Caco-2 (cell line): ENCODE measurements around the gene LRMDA. TPM values are rescaled to one million over a fixed set of nuclear protein-coding genes. Genes with fewer than 3 reads are reported as not detected.

Experiments
- BruUV-seq: library from RNA; stranded (reverse); fragments of 400-500 nt; replicated peaks from 2 replicates; lab custom pipeline; 2021; lab: Mats Ljungman, UMichigan
- CTCF ChIA-PET: fragments of 300-600 bp; sonication (Branson Sonifier 250); formaldehyde crosslinking; loops from one replicate; lab custom pipeline; 2022; ENCODE audit warnings: antibody characterized with exemption; lab: Charles Lee
- POLR2A ChIA-PET: fragments of 300-600 bp; sonication (Branson Sonifier 250); formaldehyde crosslinking; loops from one replicate; lab custom pipeline; 2022; ENCODE audit warnings: antibody characterized with exemption; lab: Charles Lee
- DNase-seq, 2 experiments: peaks; one replicate each; pipeline versions ENCODE4 v3.0.0 to v3.0.0-alpha.2; 2020 to 2022
- H3K27me3 ChIP-seq: replicated peaks from 2 replicates; pipeline ENCODE4 v1.6.0; 2011; ENCODE audit warnings: low read length; ENCODE audit not compliant: control insufficient read depth, insufficient read depth
- H3K36me3 ChIP-seq: 2 replicates; pipeline ENCODE4 v1.5.1; 2011; ENCODE audit warnings: low read length; ENCODE audit not compliant: control insufficient read depth, insufficient read depth
- H3K4me1 ChIP-seq: fragments of 250-450 bp; sonication (Bioruptor Pico); 2 replicates; pipeline ENCODE4 v1.5.1; 2020; ENCODE audit warnings: mild to moderate bottlenecking
- H3K4me3 ChIP-seq: 2 replicates; pipeline ENCODE4 v1.5.1; 2011; ENCODE audit warnings: low read depth, mild to moderate bottlenecking, control low read depth, low read length
- H3K9me3 ChIP-seq: fragments of 250-450 bp; sonication (Bioruptor Pico); 2 replicates; pipeline ENCODE4 v1.5.1; 2020; ENCODE audit warnings: mild to moderate bottlenecking, moderate library complexity
- H3K27ac Mint-ChIP-seq: one replicate; pipeline ENCODE4 v1.8.0; 2022; ENCODE audit warnings: mixed read lengths; ENCODE audit not compliant: unreplicated experiment
- H3K27me3 Mint-ChIP-seq: one replicate; pipeline ENCODE4 v1.8.0; 2022; ENCODE audit warnings: mixed read lengths; ENCODE audit not compliant: insufficient read depth, unreplicated experiment
- H3K36me3 Mint-ChIP-seq: one replicate; pipeline ENCODE4 v1.8.0; 2022; ENCODE audit warnings: mild to moderate bottlenecking, mixed read lengths; ENCODE audit not compliant: insufficient read depth, unreplicated experiment
- H3K4me1 Mint-ChIP-seq: one replicate; pipeline ENCODE4 v1.8.0; 2022; ENCODE audit warnings: low read depth, mixed read lengths; ENCODE audit not compliant: unreplicated experiment
- H3K4me3 Mint-ChIP-seq: one replicate; pipeline ENCODE4 v1.8.0; 2022; ENCODE audit warnings: mild to moderate bottlenecking, moderate library complexity, mixed read lengths; ENCODE audit not compliant: unreplicated experiment
- H3K9me3 Mint-ChIP-seq: one replicate; pipeline ENCODE4 v1.8.0; 2022; ENCODE audit warnings: mixed read lengths; ENCODE audit not compliant: unreplicated experiment
- intact Hi-C: fragments of 100-400 bp; cut with micrococcal nuclease; formaldehyde crosslinking; loops from one replicate; pipeline ENCODE4 v1.10.0; 2022; ENCODE audit not compliant: unreplicated experiment
- total RNA-seq: library from RNA; stranded (reverse); gene quantifications from 2 replicates; pipeline ENCODE4 v1.2.3, GENCODE V29; 2022
- TF ChIP-seq, protein P1 (sequence below), 2 experiments: fragments of 200-600 bp in 1 of 2; IDR thresholded peaks; 1 replicate in 1 of 2; 2 replicates in 1 of 2; pipeline versions ENCODE4 v1.5.1 to v1.8.0; 2011 to 2022; ENCODE audit warnings: antibody characterized with exemption in 1 of 2, control low read depth in 1 of 2, inconsistent platforms in 1 of 2, low read depth in 1 of 2, low read length in 1 of 2, mild to moderate bottlenecking in 1 of 2, moderate library complexity in 1 of 2; ENCODE audit not compliant: insufficient read depth in 1 of 2, severe bottlenecking in 1 of 2, unreplicated experiment in 1 of 2

Gene LRMDA
- total RNA-seq, 1 experiment from 2014 or later: 18.5 TPM

GRCh38 chr10:75763652-75764051 lies 332.2 kb downstream of the LRMDA start:
- CTCF ChIA-PET: interaction anchor here (1.1 kb wide), 1 partner anchor 268 kb away, joined by 3 read pairs; no protein-coding TSS in a partner anchor
- no peak overlapping the region for H3K27ac Mint-ChIP-seq
- intact Hi-C loops: no loop called here

GRCh38 chr10:75764974-75765788 lies 333.8 kb downstream of the LRMDA start:
- H3K4me1 Mint-ChIP-seq: peaks cover 16% of the 10 kb centered on the region
- H3K27ac Mint-ChIP-seq: no peak overlapping the region
- TF ChIP-seq, protein P1, sequence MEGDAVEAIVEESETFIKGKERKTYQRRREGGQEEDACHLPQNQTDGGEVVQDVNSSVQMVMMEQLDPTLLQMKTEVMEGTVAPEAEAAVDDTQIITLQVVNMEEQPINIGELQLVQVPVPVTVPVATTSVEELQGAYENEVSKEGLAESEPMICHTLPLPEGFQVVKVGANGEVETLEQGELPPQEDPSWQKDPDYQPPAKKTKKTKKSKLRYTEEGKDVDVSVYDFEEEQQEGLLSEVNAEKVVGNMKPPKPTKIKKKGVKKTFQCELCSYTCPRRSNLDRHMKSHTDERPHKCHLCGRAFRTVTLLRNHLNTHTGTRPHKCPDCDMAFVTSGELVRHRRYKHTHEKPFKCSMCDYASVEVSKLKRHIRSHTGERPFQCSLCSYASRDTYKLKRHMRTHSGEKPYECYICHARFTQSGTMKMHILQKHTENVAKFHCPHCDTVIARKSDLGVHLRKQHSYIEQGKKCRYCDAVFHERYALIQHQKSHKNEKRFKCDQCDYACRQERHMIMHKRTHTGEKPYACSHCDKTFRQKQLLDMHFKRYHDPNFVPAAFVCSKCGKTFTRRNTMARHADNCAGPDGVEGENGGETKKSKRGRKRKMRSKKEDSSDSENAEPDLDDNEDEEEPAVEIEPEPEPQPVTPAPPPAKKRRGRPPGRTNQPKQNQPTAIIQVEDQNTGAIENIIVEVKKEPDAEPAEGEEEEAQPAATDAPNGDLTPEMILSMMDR (IDR thresholded peaks at IDR 0.05; ENCODE audit: insufficient read depth in 1 of 2, low read depth in 1 of 2, low read length in 1 of 2, severe bottlenecking in 1 of 2, unreplicated experiment in 1 of 2): no peak
- no peaks in the 10 kb centered on the region for H3K36me3 Mint-ChIP-seq
- H3K4me3 Mint-ChIP-seq: no peak overlapping the region
- H3K27me3 Mint-ChIP-seq: no peaks in the 10 kb centered on the region
- Histone ChIP-seq H3K9me3 (no peaks in the 10 kb centered on the region), H3K4me3 (no peak overlapping the region), H3K36me3 (no peaks in the 10 kb centered on the region), H3K27me3 (no peaks in the 10 kb centered on the region), H3K4me1 (0 out of 2 replicates have a peak, but pooled peaks cover 7% of the 10 kb centered on the region)
- DNase-seq: no peak
- no TSS peak for BruUV-seq
- intact Hi-C loops: no loop called here
- POLR2A ChIA-PET: no interaction called here
- CTCF ChIA-PET: interaction anchor here (0.8 kb wide), 1 partner anchor 271 kb away, joined by 3 read pairs; no protein-coding TSS in a partner anchor
- H3K9me3 Mint-ChIP-seq: no peaks in the 10 kb centered on the region

More at GRCh38 chr10:75763652-75764051, 332.2 kb downstream of the LRMDA start:
- Mint-ChIP-seq H3K9me3 (no peaks in the 10 kb centered on the region), H3K36me3 (no peaks in the 10 kb centered on the region), H3K27me3 (no peaks in the 10 kb centered on the region), H3K4me1 (peaks cover 16% of the 10 kb centered on the region), H3K4me3 (no peak overlapping the region)
- Histone ChIP-seq H3K4me3 (no peak overlapping the region), H3K36me3 (no peaks in the 10 kb centered on the region), H3K9me3 (no peaks in the 10 kb centered on the region), H3K27me3 (no peaks in the 10 kb centered on the region), H3K4me1 (0 out of 2 replicates have a peak, but pooled peaks cover 7% of the 10 kb centered on the region)
- TF ChIP-seq, protein P1 (IDR thresholded peaks at IDR 0.05; ENCODE audit: insufficient read depth in 1 of 2, low read depth in 1 of 2, low read length in 1 of 2, severe bottlenecking in 1 of 2, unreplicated experiment in 1 of 2): no peak
- DNase-seq: no peak
- POLR2A ChIA-PET: no interaction called here
- BruUV-seq: no TSS peak

GRCh38 chr10:75765789-75766096 lies 334.3 kb downstream of the LRMDA start:
- H3K36me3 ChIP-seq: no peaks in the 10 kb centered on the region
- no peaks in the 10 kb centered on the region for H3K27me3 ChIP-seq
- H3K4me3 ChIP-seq: no peak overlapping the region
- Mint-ChIP-seq H3K27ac (no peak overlapping the region), H3K4me1 (peaks cover 16% of the 10 kb centered on the region), H3K36me3 (peaks cover 3% of the 10 kb centered on the region), H3K27me3 (no peaks in the 10 kb centered on the region), H3K4me3 (no peak overlapping the region), H3K9me3 (no peaks in the 10 kb centered on the region)
- ChIA-PET POLR2A (no interaction called here), CTCF (no interaction called here)
- no TSS peak for BruUV-seq
- DNase-seq: no peak
- TF ChIP-seq, protein P1 (IDR thresholded peaks at IDR 0.05; ENCODE audit: insufficient read depth in 1 of 2, low read depth in 1 of 2, low read length in 1 of 2, severe bottlenecking in 1 of 2, unreplicated experiment in 1 of 2): no peak
- H3K4me1 ChIP-seq: 0 out of 2 replicates have a peak, but pooled peaks cover 7% of the 10 kb centered on the region
- H3K9me3 ChIP-seq: no peaks in the 10 kb centered on the region
- intact Hi-C loops: no loop called here
